Chondrocyte (in vitro differentiated cells): Measurements from ENCODE around the gene CAMKK1. TPM values are rescaled to one million over a fixed set of nuclear protein-coding genes. Genes with fewer than 3 reads are reported as not detected.

ENCODE experiments used
- DNase-seq: peaks from one replicate; pipeline ENCODE4 v3.0.0; 2021; ENCODE audit warnings: mixed read lengths, low spot score
- H3K27ac Mint-ChIP-seq: one replicate; pipeline ENCODE4 v1.8.0; 2021; ENCODE audit warnings: mild to moderate bottlenecking, moderate library complexity, mixed read lengths; ENCODE audit not compliant: unreplicated experiment
- H3K27me3 Mint-ChIP-seq: 2 replicates; pipeline ENCODE4 v1.8.0; 2021; ENCODE audit warnings: low read depth, mixed read lengths
- H3K36me3 Mint-ChIP-seq: 2 replicates; pipeline ENCODE4 v1.8.0; 2021; ENCODE audit warnings: low read depth, mixed read lengths
- H3K4me1 Mint-ChIP-seq: 2 replicates; pipeline ENCODE4 v1.8.0; 2021; ENCODE audit warnings: low read depth, mild to moderate bottlenecking, mixed read lengths
- H3K4me3 Mint-ChIP-seq: one replicate; pipeline ENCODE4 v1.8.0; 2021; ENCODE audit warnings: mild to moderate bottlenecking, moderate library complexity, mixed read lengths; ENCODE audit not compliant: unreplicated experiment
- H3K9me3 Mint-ChIP-seq: 2 replicates; pipeline ENCODE4 v1.8.0; 2021; ENCODE audit warnings: low read depth, mixed read lengths
- CTCF ChIP-seq: fragments of 200-600 bp; sonication (generic); IDR thresholded peaks from 2 replicates; pipeline ENCODE4 v1.5.0; 2021; ENCODE audit warnings: antibody characterized with exemption, mild to moderate bottlenecking, moderate library complexity
- total RNA-seq: library from RNA; stranded (reverse); gene quantifications from 3 replicates; pipeline ENCODE4 v1.2.1, GENCODE V29; 2021

Gene CAMKK1
- total RNA-seq, 1 donor from 2014 or later, result 5.1 TPM

- peaks cover 35% of the 10 kb centered on the region for H3K4me1 Mint-ChIP-seq
- TF ChIP-seq CTCF, result no peak
- no peak for DNase-seq
- no peaks in the 10 kb centered on the region for H3K36me3 Mint-ChIP-seq
- H3K4me3 Mint-ChIP-seq, result no peak overlapping the region
- no peaks in the 10 kb centered on the region for H3K27me3 Mint-ChIP-seq
- no peak overlapping the region for H3K27ac Mint-ChIP-seq
- H3K9me3 Mint-ChIP-seq, result no peaks in the 10 kb centered on the region
Observed at GRCh38 chr17:3882276-3882675, 10.6 kb downstream of the CAMKK1 start.

GRCh38 chr17:3880983-3881382 lies 11.9 kb downstream of the CAMKK1 start:
- H3K4me3 Mint-ChIP-seq, result no peak overlapping the region
- no peak for DNase-seq
- no peaks in the 10 kb centered on the region for H3K9me3 Mint-ChIP-seq
- no peak overlapping the region for H3K27ac Mint-ChIP-seq
- H3K27me3 Mint-ChIP-seq, result no peaks in the 10 kb centered on the region
- H3K4me1 Mint-ChIP-seq, result peaks cover 25% of the 10 kb centered on the region
- TF ChIP-seq CTCF, result no peak
- H3K36me3 Mint-ChIP-seq, result no peaks in the 10 kb centered on the region

GRCh38 chr17:3879591-3880417 lies 13.0 kb downstream of the CAMKK1 start:
- TF ChIP-seq CTCF, result peak; percentile 8
- H3K27me3 Mint-ChIP-seq, result no peaks in the 10 kb centered on the region
- peaks cover 3% of the 10 kb centered on the region for H3K36me3 Mint-ChIP-seq
- H3K9me3 Mint-ChIP-seq, result no peaks in the 10 kb centered on the region
- no peak for DNase-seq
- H3K4me3 Mint-ChIP-seq, result no peak overlapping the region
- H3K4me1 Mint-ChIP-seq, result peaks cover 14% of the 10 kb centered on the region
- H3K27ac Mint-ChIP-seq, result peak overlapping the region; percentile 84

GRCh38 chr17:3879186-3879585 lies 13.7 kb downstream of the CAMKK1 start:
- peak; percentile 41 for TF ChIP-seq CTCF
- H3K9me3 Mint-ChIP-seq, result no peaks in the 10 kb centered on the region
- H3K27ac Mint-ChIP-seq, result peak overlapping the region; percentile 84
- no peak for DNase-seq
- H3K4me3 Mint-ChIP-seq, result no peak overlapping the region
- H3K4me1 Mint-ChIP-seq, result peaks cover 12% of the 10 kb centered on the region
- H3K27me3 Mint-ChIP-seq, result no peaks in the 10 kb centered on the region
- H3K36me3 Mint-ChIP-seq, result peaks cover 3% of the 10 kb centered on the region

GRCh38 chr17:3877220-3877619 lies 15.6 kb downstream of the CAMKK1 start:
- H3K4me3 Mint-ChIP-seq, result no peak overlapping the region
- H3K4me1 Mint-ChIP-seq, result peaks cover 12% of the 10 kb centered on the region
- TF ChIP-seq CTCF, result no peak
- no peaks in the 10 kb centered on the region for H3K27me3 Mint-ChIP-seq
- no peaks in the 10 kb centered on the region for H3K9me3 Mint-ChIP-seq
- no peak for DNase-seq
- H3K27ac Mint-ChIP-seq, result no peak overlapping the region
- peaks cover 10% of the 10 kb centered on the region for H3K36me3 Mint-ChIP-seq
